HepG2 (cell line): ENCODE data around the gene JDP2.

Source experiments
- AFF4 ChIP-seq: sonication (generic); formaldehyde crosslinking; IDR thresholded peaks from 2 replicates; pipeline ENCODE4 v1.4.0; 2020; ENCODE audit warnings: missing genetic modification reagents
- CEBPZ ChIP-seq: IDR thresholded peaks from 2 replicates; pipeline ENCODE4 v1.6.1; 2012; ENCODE audit warnings: low read length, improper control_type of control experiment
- CTCF ChIP-seq: sonication (generic); formaldehyde crosslinking; IDR thresholded peaks from 2 replicates; pipeline ENCODE4 v1.5.0; 2020; ENCODE audit warnings: mild to moderate bottlenecking, missing genetic modification reagents, moderate library complexity
- SRF ChIP-seq: IDR thresholded peaks from 2 replicates; pipeline ENCODE4 v1.6.1; 2011; ENCODE audit warnings: mild to moderate bottlenecking, low read depth, low read length, moderate library complexity
- ZNF350 ChIP-seq: sonication (generic); formaldehyde crosslinking; IDR thresholded peaks from 2 replicates; pipeline ENCODE4 v1.4.0; 2020; ENCODE audit warnings: mild to moderate bottlenecking, low read depth, missing genetic modification reagents, borderline replicate concordance

GRCh38 chr14:75450381-75451276 is 22.8 kb downstream of the JDP2 start:
- TF ChIP-seq CTCF (CRISPR knock-in tag): no peak
- TF ChIP-seq CEBPZ: no peak
- TF ChIP-seq AFF4 (CRISPR knock-in tag): no peak
- no peak for TF ChIP-seq SRF
- TF ChIP-seq ZNF350 (CRISPR knock-in tag): no peak
